Right atrium auricular region (tissue), 2 donors: ENCODE measurements around the gene FSD1L. TPM values are rescaled to one million over a fixed set of nuclear protein-coding genes. Genes with fewer than 3 reads are reported as not detected.
"Not testable (repeated sequence)": the region's sequence is repeated elsewhere in the genome, so short reads cannot be mapped to it uniquely, and the experiment has no call there.

ENCODE experiments used
- DNase-seq: peaks from one replicate; pipeline ENCODE4 v3.0.0-alpha.2; 2019; ENCODE audit warnings: low spot score
- H3K27ac ChIP-seq, 2 donors: fragments of 200-600 bp; sonication (generic); 1 replicate in 1 of 2; 2 replicates in 1 of 2; pipeline ENCODE4 v1.5.1; 2016 to 2019
- H3K27me3 ChIP-seq, 2 donors: fragments of 200-600 bp; sonication (generic); one replicate each; pipeline versions ENCODE4 v1.5.1 to v1.6.0; 2017 to 2019
- H3K36me3 ChIP-seq: fragments of 200-600 bp; sonication (generic); one replicate; pipeline ENCODE4 v1.5.1; 2016
- H3K4me1 ChIP-seq, 2 donors: fragments of 200-600 bp; sonication (generic); one replicate each; pipeline versions ENCODE4 v1.5.1 to v1.6.0; 2017 to 2019
- H3K4me3 ChIP-seq, 2 donors: fragments of 200-600 bp; sonication (generic); 1 replicate in 1 of 2; 2 replicates in 1 of 2; pipeline ENCODE4 v1.5.1; 2017 to 2019; ENCODE audit warnings: mild to moderate bottlenecking in 1 of 2, moderate library complexity in 1 of 2
- H3K9me3 ChIP-seq, 2 donors: fragments of 200-600 bp; sonication (generic); one replicate each; pipeline ENCODE4 v1.5.1; 2019
- total RNA-seq, 2 donors: library from RNA; depleted of rRNA; stranded (reverse); fragments of >200 nt; gene quantifications; one replicate each; pipeline ENCODE4 v1.1.0, GENCODE V29; 2016
- TF ChIP-seq, protein P1 (sequence below), 2 donors: fragments of 200-600 bp; sonication (generic); IDR thresholded peaks; one replicate each; pipeline ENCODE4 v1.5.1; 2019; ENCODE audit warnings: antibody characterized with exemption in 2 of 2

The FSD1L gene
- total RNA-seq, 2 donors from 2014 or later = 1.6 to 1.7 TPM

DNA sequence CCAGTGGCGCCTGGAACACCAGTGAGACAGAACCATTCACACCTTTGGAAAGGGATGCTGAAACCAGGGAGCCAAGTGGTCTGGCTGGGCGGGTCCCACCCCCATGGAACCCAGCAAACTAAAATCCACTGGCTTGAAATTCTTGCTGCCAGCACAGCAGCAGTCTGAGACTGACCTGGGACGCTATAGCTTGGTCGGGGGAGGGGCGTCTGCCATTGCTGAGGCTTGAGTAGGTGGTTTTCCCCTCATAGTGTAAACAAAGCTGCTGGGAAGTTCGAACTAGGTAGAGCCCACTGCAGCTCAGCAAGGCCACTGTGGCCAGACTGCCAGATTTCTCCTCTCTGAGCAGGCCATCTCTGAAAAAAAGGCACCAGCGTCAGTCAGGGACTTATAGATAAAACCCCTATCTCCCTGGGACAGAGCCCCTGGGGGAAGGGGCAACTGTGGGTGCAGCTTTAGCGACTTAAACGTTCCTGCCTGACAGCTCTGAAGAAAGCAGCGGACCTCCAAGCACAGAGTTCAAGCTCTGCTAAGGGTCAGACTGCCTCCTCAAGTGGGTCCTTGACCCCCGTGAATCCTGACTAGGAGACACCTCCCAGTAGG lies 68.1 kb downstream of the FSD1L start:
- Histone ChIP-seq H3K4me3 (no peak overlapping the region), H3K27me3 (no peaks in the 10 kb centered on the region), H3K27ac (no peak overlapping the region), H3K4me1 (no peaks in the 10 kb centered on the region), H3K36me3 (peaks cover 10% of the 10 kb centered on the region), H3K9me3 (no peaks in the 10 kb centered on the region)
- TF ChIP-seq, protein P1, sequence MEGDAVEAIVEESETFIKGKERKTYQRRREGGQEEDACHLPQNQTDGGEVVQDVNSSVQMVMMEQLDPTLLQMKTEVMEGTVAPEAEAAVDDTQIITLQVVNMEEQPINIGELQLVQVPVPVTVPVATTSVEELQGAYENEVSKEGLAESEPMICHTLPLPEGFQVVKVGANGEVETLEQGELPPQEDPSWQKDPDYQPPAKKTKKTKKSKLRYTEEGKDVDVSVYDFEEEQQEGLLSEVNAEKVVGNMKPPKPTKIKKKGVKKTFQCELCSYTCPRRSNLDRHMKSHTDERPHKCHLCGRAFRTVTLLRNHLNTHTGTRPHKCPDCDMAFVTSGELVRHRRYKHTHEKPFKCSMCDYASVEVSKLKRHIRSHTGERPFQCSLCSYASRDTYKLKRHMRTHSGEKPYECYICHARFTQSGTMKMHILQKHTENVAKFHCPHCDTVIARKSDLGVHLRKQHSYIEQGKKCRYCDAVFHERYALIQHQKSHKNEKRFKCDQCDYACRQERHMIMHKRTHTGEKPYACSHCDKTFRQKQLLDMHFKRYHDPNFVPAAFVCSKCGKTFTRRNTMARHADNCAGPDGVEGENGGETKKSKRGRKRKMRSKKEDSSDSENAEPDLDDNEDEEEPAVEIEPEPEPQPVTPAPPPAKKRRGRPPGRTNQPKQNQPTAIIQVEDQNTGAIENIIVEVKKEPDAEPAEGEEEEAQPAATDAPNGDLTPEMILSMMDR (IDR thresholded peaks at IDR 0.05) = no peak
- no peak for DNase-seq

DNA sequence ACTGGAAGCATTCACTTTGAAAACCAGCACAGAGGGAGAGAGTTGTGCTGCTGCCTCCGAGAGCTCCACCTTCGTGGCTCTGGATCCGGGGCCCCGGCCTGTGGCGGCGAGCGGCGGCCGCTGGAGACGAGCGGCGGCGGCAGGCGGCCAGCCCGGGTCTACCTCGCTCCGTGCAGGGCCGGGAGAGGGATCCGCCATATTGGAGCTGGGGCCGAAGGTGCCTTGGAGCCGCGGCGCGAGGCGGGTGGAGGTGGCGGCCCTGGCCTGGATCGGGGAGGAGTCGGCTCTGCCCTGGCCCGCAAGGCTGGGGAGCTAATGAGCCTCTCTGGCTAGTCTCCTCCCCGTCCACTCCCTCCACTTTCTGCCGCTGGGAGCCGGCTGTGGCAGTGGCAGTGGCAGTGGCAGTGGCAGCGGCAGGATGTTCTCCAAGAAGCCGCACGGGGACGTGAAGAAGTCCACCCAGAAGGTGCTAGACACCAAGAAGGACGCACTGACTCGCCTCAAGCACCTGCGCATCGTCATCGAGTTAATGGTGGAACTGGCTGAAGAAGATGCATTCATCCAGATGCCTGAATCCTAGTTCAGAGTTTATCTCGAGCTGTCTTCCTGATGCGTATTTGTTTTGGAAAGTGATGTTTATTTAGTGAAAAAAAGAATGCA lies 72.0 kb downstream of the FSD1L start:
- H3K36me3 ChIP-seq, H3K9me3 ChIP-seq, DNase-seq, H3K27me3 ChIP-seq, H3K4me1 ChIP-seq: not testable (repeated sequence)
- Histone ChIP-seq H3K4me3 (peak overlapping the region; percentile 47 to 54), H3K27ac (peak overlapping the region in 1 of 2 donors; percentile 71)

DNA sequence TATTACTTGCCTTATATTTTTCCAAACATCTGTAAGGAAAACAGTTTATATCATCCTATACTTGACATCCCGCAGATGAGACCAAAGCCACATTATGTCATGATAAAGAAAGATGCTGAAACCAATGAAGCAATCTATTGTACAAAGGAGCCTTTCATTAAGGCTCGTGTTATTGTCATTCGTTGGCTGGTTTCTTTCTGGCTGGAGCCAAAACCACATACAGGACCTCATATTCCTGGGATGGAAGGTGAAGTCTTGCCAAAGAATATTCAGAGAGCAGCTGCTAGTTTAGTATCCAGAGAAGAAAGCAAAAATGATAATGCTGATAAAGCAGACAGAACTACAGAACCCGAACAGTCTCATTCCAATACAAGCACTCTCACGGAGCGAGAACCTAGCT lies 73.2 kb downstream of the FSD1L start:
- not testable (repeated sequence) for H3K36me3 ChIP-seq

DNA sequence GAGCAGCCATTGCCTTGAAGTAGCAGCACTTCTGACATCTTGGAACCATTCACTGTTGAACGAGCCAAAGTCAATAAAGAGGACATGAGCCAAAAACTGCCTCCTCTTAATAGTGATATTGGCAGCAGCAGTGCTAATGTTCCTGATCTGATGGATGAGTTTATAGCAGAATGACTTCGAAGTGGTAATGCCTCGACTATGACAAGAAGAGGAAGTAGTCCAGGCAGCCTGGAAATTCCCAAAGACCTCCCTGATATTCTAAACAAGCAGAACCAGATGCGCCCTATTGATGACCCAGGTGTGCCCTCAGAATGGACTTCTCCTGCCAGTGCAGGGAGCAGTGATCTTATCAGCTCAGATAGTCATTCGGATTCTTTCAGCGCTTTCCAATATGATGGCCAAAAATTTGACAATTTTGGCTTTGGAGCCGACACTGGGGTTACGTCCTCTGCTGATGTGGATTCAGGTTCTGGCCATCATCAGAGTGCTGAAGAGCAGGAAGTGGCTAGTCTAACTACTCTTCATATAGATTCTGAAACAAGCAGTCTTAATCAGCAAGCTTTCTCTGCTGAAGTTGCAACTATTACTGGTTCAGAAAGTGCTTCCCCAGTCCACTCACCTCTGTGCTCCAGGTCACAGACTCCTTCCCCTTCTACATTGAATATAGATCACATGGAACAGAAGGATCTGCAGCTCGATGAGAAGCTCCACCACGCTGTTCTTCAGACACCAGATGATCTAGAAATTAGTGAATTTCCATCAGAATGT lies 75.0 kb downstream of the FSD1L start:
- H3K4me3 ChIP-seq, DNase-seq, H3K27me3 ChIP-seq: not testable (repeated sequence)

More for the DNA sequence above, 73.2 kb downstream of the FSD1L start:
- H3K9me3 ChIP-seq, H3K4me1 ChIP-seq, DNase-seq, H3K4me3 ChIP-seq, H3K27me3 ChIP-seq, H3K27ac ChIP-seq: not testable (repeated sequence)

DNA sequence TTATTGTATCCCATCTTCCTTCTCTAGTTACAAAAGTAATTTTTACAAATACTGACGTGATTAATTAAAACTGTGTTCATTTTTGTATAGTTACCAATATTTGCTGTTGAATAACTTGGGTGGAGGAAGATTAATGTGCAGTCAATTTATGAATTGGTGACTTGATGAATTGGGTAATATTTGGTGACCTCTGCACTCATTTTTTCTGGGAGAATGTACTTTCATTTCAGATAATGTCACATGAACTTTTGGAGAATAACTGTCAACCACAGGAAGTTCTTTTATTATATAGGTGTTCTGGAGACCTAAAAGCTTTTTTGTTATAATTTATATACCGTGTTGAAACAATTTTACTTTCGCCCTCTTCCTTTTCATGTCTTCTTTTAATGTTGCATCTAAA lies 83.7 kb downstream of the FSD1L start:
- Histone ChIP-seq H3K36me3 (peaks cover 12% of the 10 kb centered on the region), H3K27me3 (no peaks in the 10 kb centered on the region), H3K27ac (no peak overlapping the region), H3K9me3 (peaks cover 0 to 9% of the 10 kb centered on the region in 2 donors), H3K4me3 (no peak overlapping the region), H3K4me1 (no peaks in the 10 kb centered on the region)
- TF ChIP-seq, protein P1 (IDR thresholded peaks at IDR 0.05) = no peak
- DNase-seq = no peak

More for the DNA sequence above, 75.0 kb downstream of the FSD1L start:
- H3K27ac ChIP-seq, H3K36me3 ChIP-seq, H3K4me1 ChIP-seq, H3K9me3 ChIP-seq: not testable (repeated sequence)

DNA sequence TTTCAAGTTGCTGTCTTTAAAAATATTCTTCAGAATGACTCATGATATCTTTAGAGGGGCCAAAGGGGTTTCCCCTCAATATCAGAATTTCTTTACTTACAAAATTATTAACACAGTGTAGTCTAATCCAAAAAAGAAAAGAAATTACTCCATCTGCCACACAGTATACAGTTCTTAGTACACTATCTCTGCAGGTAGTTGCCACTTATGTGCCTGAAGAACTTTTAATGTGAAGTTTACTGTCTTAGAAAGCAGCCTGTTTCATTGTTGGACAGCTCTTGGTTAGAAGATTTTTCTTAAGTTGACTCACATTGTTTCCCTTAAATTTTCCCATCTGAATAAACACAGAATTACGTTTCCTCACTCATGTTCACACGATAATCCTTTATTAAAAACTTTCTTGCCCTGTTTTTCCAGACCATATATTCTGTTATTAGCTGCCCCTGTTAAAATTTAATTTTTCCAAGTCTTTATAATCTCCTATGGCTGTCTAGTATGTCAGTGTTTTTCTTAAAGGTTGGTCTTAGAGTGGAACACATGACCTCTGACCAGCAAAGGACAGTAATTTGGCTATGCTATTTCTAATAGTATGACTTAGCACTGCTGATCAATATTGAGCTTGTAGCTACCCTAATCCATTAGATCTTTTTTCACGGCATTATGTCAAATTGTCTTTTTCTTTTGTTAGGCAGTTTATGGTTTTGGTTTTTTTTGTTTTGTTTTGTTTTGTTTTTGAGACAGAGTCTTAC lies 88.3 kb downstream of the FSD1L start:
- H3K4me1 ChIP-seq = no peaks in the 10 kb centered on the region
- TF ChIP-seq, protein P1 (IDR thresholded peaks at IDR 0.05) = no peak
- H3K9me3 ChIP-seq = no peaks in the 10 kb centered on the region
- H3K4me3 ChIP-seq = no peak overlapping the region
- DNase-seq = no peak
- peaks cover 7% of the 10 kb centered on the region for H3K36me3 ChIP-seq
- H3K27ac ChIP-seq = no peak overlapping the region
- H3K27me3 ChIP-seq = no peaks in the 10 kb centered on the region

DNA sequence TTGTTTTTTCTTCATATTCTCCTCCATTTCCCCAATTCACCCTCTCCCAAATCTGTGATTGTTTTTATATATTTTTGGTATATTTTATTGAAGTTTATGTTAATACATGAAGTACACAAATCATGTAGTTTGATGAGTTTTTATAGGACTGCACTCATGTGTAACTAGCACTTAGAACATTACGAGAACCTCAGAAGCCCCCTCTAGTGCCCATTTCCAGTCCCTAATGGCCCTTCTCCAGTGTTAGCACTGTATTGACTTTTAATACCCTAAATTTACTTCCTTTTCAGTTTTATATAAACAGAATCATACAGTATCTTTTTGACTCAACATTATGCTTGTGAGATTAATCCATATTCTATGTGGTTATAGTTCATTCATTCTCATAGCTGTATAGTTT lies 91.6 kb downstream of the FSD1L start:
- no peak for DNase-seq
- TF ChIP-seq, protein P1 (IDR thresholded peaks at IDR 0.05) = no peak
- no peak overlapping the region for H3K4me3 ChIP-seq

More for the DNA sequence above, 91.6 kb downstream of the FSD1L start:
- no peak overlapping the region for H3K27ac ChIP-seq
- H3K27me3 ChIP-seq = no peaks in the 10 kb centered on the region
- no peaks in the 10 kb centered on the region for H3K4me1 ChIP-seq
- peaks cover 7% of the 10 kb centered on the region for H3K36me3 ChIP-seq
- H3K9me3 ChIP-seq = no peaks in the 10 kb centered on the region
